HG02885 (cell line): ENCODE results near the gene MBD3L1.

Source experiments
- ATAC-seq: cut with Tn5 transposase; IDR thresholded peaks from one replicate; pipeline ENCODE4 v1.9.1; 2021; ENCODE audit warnings: mild to moderate bottlenecking; ENCODE audit not compliant: unreplicated experiment, poor library complexity

MBD3L1 gene

GRCh38 chr19:8877854-8878705 lies 45.9 kb downstream of the MBD3L1 start:
- ATAC-seq = no peak

GRCh38 chr19:8880868-8881488 lies 48.8 kb downstream of the MBD3L1 start:
- ATAC-seq = no peak

- no peak for ATAC-seq
Measured at GRCh38 chr19:8881512-8881911, 49.3 kb downstream of the MBD3L1 start.

GRCh38 chr19:8884416-8884815 lies 52.2 kb downstream of the MBD3L1 start:
- no peak for ATAC-seq

- no peak for ATAC-seq
Measured at GRCh38 chr19:8887364-8887763, 55.2 kb downstream of the MBD3L1 start.

GRCh38 chr19:8890260-8890659 lies 58.1 kb downstream of the MBD3L1 start:
- ATAC-seq = no peak
